ENCODE measurements around the gene DNM2.

Gene DNM2

GRCh38 chr19:10687518-10688288 lies 30.2 kb upstream of the DNM2 start:
- no peak overlapping the region for H3K27ac ChIP-seq (ENCODE audit: low read length)
- H2AFZ ChIP-seq (ENCODE audit: low read depth, low read length), result no peak overlapping the region

GRCh38 chr19:10688545-10689280 lies 29.2 kb upstream of the DNM2 start:
- TF ChIP-seq, protein P1, sequence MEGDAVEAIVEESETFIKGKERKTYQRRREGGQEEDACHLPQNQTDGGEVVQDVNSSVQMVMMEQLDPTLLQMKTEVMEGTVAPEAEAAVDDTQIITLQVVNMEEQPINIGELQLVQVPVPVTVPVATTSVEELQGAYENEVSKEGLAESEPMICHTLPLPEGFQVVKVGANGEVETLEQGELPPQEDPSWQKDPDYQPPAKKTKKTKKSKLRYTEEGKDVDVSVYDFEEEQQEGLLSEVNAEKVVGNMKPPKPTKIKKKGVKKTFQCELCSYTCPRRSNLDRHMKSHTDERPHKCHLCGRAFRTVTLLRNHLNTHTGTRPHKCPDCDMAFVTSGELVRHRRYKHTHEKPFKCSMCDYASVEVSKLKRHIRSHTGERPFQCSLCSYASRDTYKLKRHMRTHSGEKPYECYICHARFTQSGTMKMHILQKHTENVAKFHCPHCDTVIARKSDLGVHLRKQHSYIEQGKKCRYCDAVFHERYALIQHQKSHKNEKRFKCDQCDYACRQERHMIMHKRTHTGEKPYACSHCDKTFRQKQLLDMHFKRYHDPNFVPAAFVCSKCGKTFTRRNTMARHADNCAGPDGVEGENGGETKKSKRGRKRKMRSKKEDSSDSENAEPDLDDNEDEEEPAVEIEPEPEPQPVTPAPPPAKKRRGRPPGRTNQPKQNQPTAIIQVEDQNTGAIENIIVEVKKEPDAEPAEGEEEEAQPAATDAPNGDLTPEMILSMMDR (IDR thresholded peaks at IDR 0.05; ENCODE audit: low read depth, low read length), result no peak
- TF ChIP-seq EZH2phosphoT487 (IDR thresholded peaks at IDR 0.05; ENCODE audit: low read depth), result no peak

More at GRCh38 chr19:10687518-10688288, 30.2 kb upstream of the DNM2 start:
- H3K4me2 ChIP-seq (ENCODE audit: low read length), result no peak overlapping the region
- TF ChIP-seq, protein P1 (IDR thresholded peaks at IDR 0.05; ENCODE audit: low read depth, low read length), result no peak
- no peaks in the 10 kb centered on the region for H3K27me3 ChIP-seq (ENCODE audit: low read depth, low read length)
- peaks cover 49% of the 10 kb centered on the region; the same call in 1 of the 2 replicates for H3K79me2 ChIP-seq (ENCODE audit: low read length)
- peaks cover 52% of the 10 kb centered on the region for H4K20me1 ChIP-seq (ENCODE audit: insufficient read depth, low read length)
- no peaks in the 10 kb centered on the region for H3K4me1 ChIP-seq (ENCODE audit: low read length)
- no peaks in the 10 kb centered on the region for H3K9me3 ChIP-seq (ENCODE audit: insufficient read depth, low read length)
- H3K9ac ChIP-seq (ENCODE audit: low read length), result no peak overlapping the region
- peaks cover 97% of the 10 kb centered on the region for H3K36me3 ChIP-seq (replicated peaks; ENCODE audit: low read depth, low read length)
- H3K4me3 ChIP-seq (ENCODE audit: low read length), result no peak overlapping the region

GRCh38 chr19:10690341-10690781 lies 27.5 kb upstream of the DNM2 start:
- no peaks in the 10 kb centered on the region for H3K9me3 ChIP-seq (ENCODE audit: insufficient read depth, low read length)
- no peak overlapping the region for H3K9ac ChIP-seq (ENCODE audit: low read length)
- TF ChIP-seq, protein P1 (IDR thresholded peaks at IDR 0.05; ENCODE audit: low read depth, low read length), result no peak
- no peak for TF ChIP-seq EZH2phosphoT487 (IDR thresholded peaks at IDR 0.05; ENCODE audit: low read depth)
- no peaks in the 10 kb centered on the region for H3K27me3 ChIP-seq (ENCODE audit: low read depth, low read length)
- no peak overlapping the region for H3K4me3 ChIP-seq (ENCODE audit: low read length)
- H3K79me2 ChIP-seq (ENCODE audit: low read length), result peaks cover 31% of the 10 kb centered on the region; the same call in 1 of the 2 replicates
- H3K4me2 ChIP-seq (ENCODE audit: low read length), result no peak overlapping the region
- H3K27ac ChIP-seq (ENCODE audit: low read length), result no peak overlapping the region
- peaks cover 72% of the 10 kb centered on the region for H3K36me3 ChIP-seq (replicated peaks; ENCODE audit: low read depth, low read length)
- no peak overlapping the region for H2AFZ ChIP-seq (ENCODE audit: low read depth, low read length)
- H4K20me1 ChIP-seq (ENCODE audit: insufficient read depth, low read length), result peaks cover 44% of the 10 kb centered on the region
- H3K4me1 ChIP-seq (ENCODE audit: low read length), result no peaks in the 10 kb centered on the region

More at GRCh38 chr19:10688545-10689280, 29.2 kb upstream of the DNM2 start:
- H3K9ac ChIP-seq (ENCODE audit: low read length), result no peak overlapping the region
- no peak overlapping the region for H3K27ac ChIP-seq (ENCODE audit: low read length)
- no peaks in the 10 kb centered on the region for H3K9me3 ChIP-seq (ENCODE audit: insufficient read depth, low read length)
- H3K27me3 ChIP-seq (ENCODE audit: low read depth, low read length), result no peaks in the 10 kb centered on the region
- H3K4me3 ChIP-seq (ENCODE audit: low read length), result no peak overlapping the region
- no peak overlapping the region for H2AFZ ChIP-seq (ENCODE audit: low read depth, low read length)
- peaks cover 53% of the 10 kb centered on the region for H4K20me1 ChIP-seq (ENCODE audit: insufficient read depth, low read length)
- peaks cover 89% of the 10 kb centered on the region for H3K36me3 ChIP-seq (replicated peaks; ENCODE audit: low read depth, low read length)
- H3K79me2 ChIP-seq (ENCODE audit: low read length), result peaks cover 41% of the 10 kb centered on the region; the same call in 1 of the 2 replicates
- no peak overlapping the region for H3K4me2 ChIP-seq (ENCODE audit: low read length)
- no peaks in the 10 kb centered on the region for H3K4me1 ChIP-seq (ENCODE audit: low read length)

Data from OCI-LY3 (cell line).